ENCODE results near the gene COX8C.
A peak's percentile ranks its signal among the peaks of the same experiment; 100 is the strongest.

COX8C gene

DNA sequence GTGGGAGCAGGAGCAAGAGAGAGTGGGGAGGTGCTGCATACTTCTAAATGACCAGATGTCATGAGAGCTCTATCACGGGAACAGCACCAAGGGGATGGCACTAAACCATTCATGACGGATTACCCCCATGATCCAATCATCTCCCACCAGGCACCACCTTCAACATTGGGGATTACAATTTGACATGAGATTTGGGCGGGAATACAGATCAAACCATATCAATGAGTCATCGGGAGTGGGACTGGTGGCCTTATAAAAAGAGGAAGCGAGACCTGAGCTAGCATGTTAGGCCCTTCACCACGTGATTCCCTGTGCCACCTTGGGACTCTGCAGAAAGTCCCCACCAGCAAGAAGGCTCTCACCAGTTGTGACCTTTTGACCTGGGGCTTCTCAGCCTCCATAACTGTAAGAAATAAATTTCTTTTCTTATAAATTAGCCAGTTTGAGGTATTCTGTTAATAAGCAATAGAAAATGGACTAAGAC is 28.7 kb downstream of the COX8C start:
- DNase-seq (ENCODE audit: low spot score): peak; percentile 5

DNA sequence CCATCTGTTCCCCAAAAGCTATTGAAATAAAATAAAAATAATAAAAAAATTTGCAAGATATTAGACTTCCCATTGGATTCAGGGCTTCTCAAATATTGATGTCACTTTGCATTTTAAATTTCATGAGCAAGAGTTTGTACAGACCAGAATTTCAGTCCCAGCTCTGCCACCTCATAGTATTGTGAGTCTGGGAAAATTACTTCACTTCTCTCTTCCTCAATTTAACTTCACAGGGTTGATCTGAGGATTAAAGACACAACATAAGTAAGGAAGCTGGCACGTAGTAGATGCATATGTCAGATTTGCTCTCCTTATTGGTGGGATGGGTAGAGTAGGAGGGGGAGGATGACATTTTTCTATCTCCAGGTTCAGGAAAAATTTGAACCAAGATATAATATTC is 32.8 kb downstream of the COX8C start:
- DNase-seq (ENCODE audit: low spot score): no peak

DNA sequence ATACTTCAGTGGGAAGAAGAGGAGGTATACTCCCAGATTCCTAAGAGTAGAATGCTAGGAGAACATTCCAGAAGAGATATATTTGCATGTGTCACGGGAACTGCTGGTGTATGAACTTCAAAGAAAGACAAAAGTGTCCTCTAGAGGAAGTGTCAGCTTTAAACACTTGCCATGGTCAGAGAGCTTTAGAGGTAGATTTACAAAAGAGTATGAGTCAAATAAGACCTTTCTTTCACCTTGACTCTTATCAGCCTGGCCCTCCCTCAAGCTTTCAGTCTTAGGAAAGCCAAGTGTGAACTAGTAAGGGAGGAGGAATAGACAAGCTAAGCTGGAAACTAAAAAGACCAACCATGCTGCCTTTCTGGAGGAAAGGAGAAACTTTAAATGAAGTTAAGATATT is 34.7 kb downstream of the COX8C start:
- no peak for DNase-seq (ENCODE audit: low spot score)

DNA sequence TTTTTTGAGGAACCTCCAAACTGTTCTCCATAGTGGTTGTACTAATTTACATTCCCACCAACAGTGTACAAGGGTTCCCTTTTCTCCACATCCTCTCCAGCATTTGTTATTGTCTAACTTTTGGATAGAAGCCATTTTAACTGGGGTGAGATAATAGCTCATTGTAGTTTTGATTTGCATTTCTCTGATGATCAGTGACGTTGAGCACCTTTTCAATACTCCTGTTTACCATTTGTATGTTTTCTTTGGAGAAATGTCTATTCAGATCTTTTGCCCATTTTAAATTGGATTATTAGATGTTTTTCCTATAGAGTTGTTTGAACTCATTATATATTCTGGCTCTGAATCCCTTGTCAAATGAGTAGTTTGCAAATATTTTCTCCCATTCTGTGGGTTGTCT is 37.3 kb downstream of the COX8C start:
- DNase-seq (ENCODE audit: low spot score): peak; percentile 49

DNA sequence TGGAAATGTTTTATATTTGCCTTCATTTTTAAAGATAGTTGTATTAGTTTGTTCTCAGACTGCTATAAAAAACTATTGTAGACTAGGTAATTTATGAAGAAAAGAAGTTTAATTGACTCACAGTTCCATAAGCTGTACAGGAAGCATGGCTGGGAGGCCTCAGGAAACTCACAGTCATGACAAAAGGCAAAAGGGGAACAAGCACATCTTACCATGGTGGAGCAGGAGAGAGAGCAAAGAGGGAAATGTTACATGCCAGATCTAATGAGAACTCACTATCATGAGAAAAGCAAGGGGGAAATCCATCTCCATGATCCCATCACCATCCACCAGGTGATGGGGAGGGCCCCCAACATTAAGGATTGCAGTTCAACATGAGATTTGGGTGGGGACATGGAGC is 48.2 kb downstream of the COX8C start:
- peak; percentile 22 for DNase-seq (ENCODE audit: low spot score)

DNA sequence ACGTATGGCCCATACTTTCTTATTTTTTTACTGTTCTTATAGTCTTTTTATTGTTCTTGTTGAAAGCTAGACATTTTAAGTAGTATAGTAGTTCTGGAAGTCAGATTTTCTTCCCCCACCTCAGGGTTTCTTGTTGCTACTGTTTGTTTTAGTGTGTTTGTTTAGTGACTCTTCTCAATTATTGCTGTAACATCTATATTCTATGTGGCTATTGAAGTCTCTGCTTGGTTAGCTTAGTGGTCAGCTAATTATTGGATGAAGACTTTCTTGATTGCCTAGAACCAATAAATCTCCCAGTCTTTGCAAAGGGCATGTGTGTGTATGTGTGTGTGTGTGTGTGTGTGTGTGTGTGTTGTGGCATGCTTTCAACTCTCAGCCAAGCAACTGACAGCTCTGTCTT is 49.5 kb downstream of the COX8C start:
- no peak for DNase-seq (ENCODE audit: low spot score)

Data from Ammon's horn (tissue), 1 donor.